ENCODE results near the gene EFCAB5. TPM values are rescaled to one million over a fixed set of nuclear protein-coding genes. Genes with fewer than 3 reads are reported as not detected.

The EFCAB5 gene
- total RNA-seq, 1 donor from 2014 or later: not detected

- H3K4me3 ChIP-seq (ENCODE audit: low read depth, low read length): no peak overlapping the region
- H3K36me3 ChIP-seq (ENCODE audit: control insufficient read depth, insufficient read depth, low read length): no peaks in the 10 kb centered on the region
- FAIRE-seq (peak; percentile 77), DNase-seq (ENCODE audit: low read depth) (no peak)
- TF ChIP-seq CTCF (IDR thresholded peaks at IDR 0.05; ENCODE audit: insufficient read depth, low read length, severe bottlenecking): no peak
- no peaks in the 10 kb centered on the region for H3K27me3 ChIP-seq (ENCODE audit: control insufficient read depth, insufficient read depth, low read length)
Observed at GRCh38 chr17:29959658-29960337, 18.4 kb downstream of the EFCAB5 start.

- FAIRE-seq: no peak
- Histone ChIP-seq H3K27me3 (ENCODE audit: control insufficient read depth, insufficient read depth, low read length) (peaks cover 2% of the 10 kb centered on the region), H3K4me3 (ENCODE audit: low read depth, low read length) (no peak overlapping the region), H3K36me3 (ENCODE audit: control insufficient read depth, insufficient read depth, low read length) (no peaks in the 10 kb centered on the region)
- no peak for TF ChIP-seq CTCF (IDR thresholded peaks at IDR 0.05; ENCODE audit: insufficient read depth, low read length, severe bottlenecking)
- DNase-seq (ENCODE audit: low read depth): no peak
Observed at GRCh38 chr17:29962656-29963055, 21.2 kb downstream of the EFCAB5 start.

GRCh38 chr17:29968271-29968670 lies 26.8 kb downstream of the EFCAB5 start:
- no peaks in the 10 kb centered on the region for H3K36me3 ChIP-seq (ENCODE audit: control insufficient read depth, insufficient read depth, low read length)
- FAIRE-seq: no peak
- no peak for TF ChIP-seq CTCF (IDR thresholded peaks at IDR 0.05; ENCODE audit: insufficient read depth, low read length, severe bottlenecking)

DNA sequence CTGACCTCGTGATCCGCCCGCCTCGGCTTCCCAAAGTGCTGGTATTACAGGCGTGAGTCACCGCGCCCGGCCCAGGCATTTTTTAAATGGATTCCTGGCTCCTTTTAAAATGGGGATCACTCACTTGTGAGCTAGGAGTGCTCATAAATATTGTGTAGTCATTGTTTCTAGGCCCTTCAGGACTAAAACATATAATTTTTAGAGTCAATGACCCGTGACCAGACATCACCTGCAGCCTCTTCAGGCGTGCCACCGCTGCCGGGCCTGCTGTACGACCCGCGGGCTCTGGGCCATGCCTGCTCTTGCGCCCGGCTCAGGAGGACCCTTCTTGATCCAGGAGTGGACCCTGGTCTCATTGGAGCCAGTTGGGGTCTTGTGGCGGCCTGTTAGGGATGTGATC lies 30.8 kb downstream of the EFCAB5 start:
- Histone ChIP-seq H3K36me3 (ENCODE audit: control insufficient read depth, insufficient read depth, low read length) (no peaks in the 10 kb centered on the region), H3K4me3 (ENCODE audit: low read depth, low read length) (no peak overlapping the region), H3K27me3 (ENCODE audit: control insufficient read depth, insufficient read depth, low read length) (peaks cover under 1% of the 10 kb centered on the region)
- no peak for DNase-seq (ENCODE audit: low read depth)
- TF ChIP-seq CTCF (IDR thresholded peaks at IDR 0.05; ENCODE audit: insufficient read depth, low read length, severe bottlenecking): no peak
- FAIRE-seq: no peak

More at GRCh38 chr17:29968271-29968670, 26.8 kb downstream of the EFCAB5 start:
- Histone ChIP-seq H3K4me3 (ENCODE audit: low read depth, low read length) (no peak overlapping the region), H3K27me3 (ENCODE audit: control insufficient read depth, insufficient read depth, low read length) (peaks cover 2% of the 10 kb centered on the region)
- DNase-seq (ENCODE audit: low read depth): no peak

GRCh38 chr17:29973005-29973404 lies 31.6 kb downstream of the EFCAB5 start:
- FAIRE-seq: no peak
- DNase-seq (ENCODE audit: low read depth): no peak
- Histone ChIP-seq H3K27me3 (ENCODE audit: control insufficient read depth, insufficient read depth, low read length) (no peaks in the 10 kb centered on the region), H3K4me3 (ENCODE audit: low read depth, low read length) (no peak overlapping the region), H3K36me3 (ENCODE audit: control insufficient read depth, insufficient read depth, low read length) (no peaks in the 10 kb centered on the region)
- TF ChIP-seq CTCF (IDR thresholded peaks at IDR 0.05; ENCODE audit: insufficient read depth, low read length, severe bottlenecking): no peak

GRCh38 chr17:29977836-29978235 lies 36.4 kb downstream of the EFCAB5 start:
- no peaks in the 10 kb centered on the region for H3K27me3 ChIP-seq (ENCODE audit: control insufficient read depth, insufficient read depth, low read length)
- peak; percentile 19 for DNase-seq (ENCODE audit: low read depth)

More at GRCh38 chr17:29977836-29978235, 36.4 kb downstream of the EFCAB5 start:
- Histone ChIP-seq H3K4me3 (ENCODE audit: low read depth, low read length) (no peak overlapping the region), H3K36me3 (ENCODE audit: control insufficient read depth, insufficient read depth, low read length) (no peaks in the 10 kb centered on the region)
- TF ChIP-seq CTCF (IDR thresholded peaks at IDR 0.05; ENCODE audit: insufficient read depth, low read length, severe bottlenecking): no peak
- no peak for FAIRE-seq

Data from bronchial epithelial cell (primary cell).